ENCODE data around the gene ARMH4.

ARMH4 gene

DNA sequence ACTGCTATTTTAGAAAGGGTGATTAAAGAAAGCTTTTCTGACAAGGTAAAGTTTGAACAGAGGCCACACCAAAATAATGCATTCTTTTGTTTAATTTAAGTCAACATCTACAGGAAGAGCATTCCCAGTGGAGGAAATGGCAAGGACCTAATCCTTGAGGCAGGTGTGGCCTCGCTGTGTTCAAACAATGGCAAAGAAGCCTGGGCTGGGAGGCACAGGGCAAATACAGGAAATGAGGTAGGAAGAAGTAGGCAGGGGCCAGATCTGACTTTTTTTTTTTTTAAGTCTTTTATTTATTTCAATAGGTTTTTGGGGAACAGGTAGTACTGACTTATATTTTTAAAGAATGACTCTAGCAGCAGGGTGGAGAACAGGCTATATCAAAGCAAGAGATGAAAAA is 53.5 kb downstream of the ARMH4 start:
- no peak for DNase-seq

GRCh38 chr14:58096731-58097130 is 55.3 kb downstream of the ARMH4 start:
- no peak for DNase-seq

DNA sequence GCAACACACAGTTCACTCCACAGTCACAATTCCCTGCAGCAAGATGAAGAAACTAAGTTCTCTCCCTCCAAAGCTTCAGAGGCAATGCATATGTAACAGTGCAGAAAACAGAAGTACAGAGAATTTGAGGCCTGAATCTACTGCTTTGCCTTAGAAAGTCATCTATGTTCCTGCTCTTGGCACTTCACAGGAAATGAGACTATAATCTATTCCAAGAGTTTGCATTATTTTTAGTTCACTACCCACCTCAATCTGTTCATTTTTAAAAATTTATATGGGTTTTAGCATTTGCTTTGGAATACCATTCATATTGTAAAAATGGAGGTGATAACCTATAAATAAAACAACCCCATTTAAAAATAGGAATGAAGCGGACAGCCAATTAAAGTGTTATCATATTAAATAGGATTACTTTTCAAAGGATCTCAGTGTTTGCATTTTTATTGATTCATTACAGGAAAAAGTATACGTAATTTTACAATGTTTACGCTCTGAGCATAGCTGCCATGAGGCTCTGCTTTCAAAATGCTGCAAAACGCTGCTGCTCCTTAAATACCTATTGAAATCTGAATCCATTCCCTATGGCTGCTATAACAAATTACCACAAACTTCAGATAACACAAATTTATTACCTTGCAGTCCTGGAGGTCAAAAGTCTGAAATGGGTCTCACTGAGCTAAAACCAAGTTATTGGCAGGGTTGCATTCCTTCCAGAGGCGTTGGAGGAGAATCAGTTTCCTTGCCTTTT is 60.0 kb downstream of the ARMH4 start:
- no peak for DNase-seq

GRCh38 chr14:58089612-58090011 is 62.4 kb downstream of the ARMH4 start:
- no peak for DNase-seq

DNA sequence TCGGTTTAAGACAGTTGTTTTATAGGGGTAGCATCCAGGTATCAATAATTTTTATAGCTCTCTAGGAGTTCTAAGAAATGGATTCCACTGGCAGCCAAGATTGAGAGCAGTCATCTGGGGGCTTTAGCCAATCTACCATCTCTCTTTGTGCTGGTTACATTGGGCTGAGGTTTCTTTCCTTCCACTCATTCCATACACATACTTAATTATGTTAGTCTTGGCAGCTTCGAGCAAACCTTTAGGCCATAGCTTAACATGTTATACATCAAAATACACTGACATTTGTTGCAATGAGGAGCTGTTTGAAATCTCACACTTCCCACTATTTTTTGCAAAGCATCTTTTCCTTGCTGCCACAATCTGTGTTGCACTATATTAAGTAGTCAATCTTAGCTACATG is 63.1 kb downstream of the ARMH4 start:
- no peak for DNase-seq

DNA sequence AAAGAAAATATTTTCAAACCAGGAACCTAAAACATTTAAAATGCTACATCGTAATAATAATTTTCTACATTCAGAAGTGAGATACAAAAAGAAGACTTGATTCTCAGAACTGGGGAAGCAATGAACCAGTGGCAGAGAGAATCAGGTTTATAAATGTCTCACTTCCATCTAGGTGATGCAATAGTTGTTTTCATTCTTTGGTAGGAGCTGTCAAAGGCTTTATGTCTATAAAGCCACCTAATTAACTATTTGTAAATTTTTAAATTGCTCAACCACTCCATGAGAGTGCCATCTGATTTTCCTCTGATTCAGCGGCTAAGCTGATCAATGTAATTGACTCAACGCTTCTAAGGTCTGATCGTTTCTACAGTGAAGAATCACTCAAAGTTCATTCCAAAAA is 66.1 kb downstream of the ARMH4 start:
- DNase-seq = no peak

- DNase-seq = no peak
These were observed 69.4 kb downstream of the ARMH4 start for GRCh38 chr14:58082491-58083098.

- DNase-seq = no peak
These were observed 70.0 kb downstream of the ARMH4 start for GRCh38 chr14:58082011-58082410.

GRCh38 chr14:58078471-58078870 is 73.5 kb downstream of the ARMH4 start:
- DNase-seq = no peak

GRCh38 chr14:58078068-58078467 is 73.9 kb downstream of the ARMH4 start:
- DNase-seq = no peak

DNA sequence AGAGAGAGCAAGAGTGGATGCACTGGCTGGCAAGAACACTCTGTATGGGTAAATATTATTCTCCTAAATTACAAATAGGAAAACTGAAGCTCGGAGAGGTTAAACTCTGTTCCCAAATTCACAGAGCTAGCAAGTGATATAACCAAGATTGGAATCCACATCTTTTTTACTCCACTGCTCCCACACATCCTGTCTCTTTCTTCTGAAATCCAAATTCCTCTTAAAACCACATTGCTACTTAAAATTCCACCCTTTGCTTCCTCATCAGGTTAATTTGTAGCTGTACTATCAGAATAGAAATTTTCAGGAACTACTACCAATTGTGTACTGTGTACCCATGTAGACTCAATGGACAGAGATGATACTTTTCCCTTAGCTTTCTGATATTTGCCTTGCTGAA is 74.4 kb downstream of the ARMH4 start:
- DNase-seq = no peak

GRCh38 chr14:58073516-58073915 is 78.5 kb downstream of the ARMH4 start:
- no peak for DNase-seq

- DNase-seq = peak; percentile 28 to 49
These were observed 79.5 kb downstream of the ARMH4 start for GRCh38 chr14:58072288-58073071.

DNA sequence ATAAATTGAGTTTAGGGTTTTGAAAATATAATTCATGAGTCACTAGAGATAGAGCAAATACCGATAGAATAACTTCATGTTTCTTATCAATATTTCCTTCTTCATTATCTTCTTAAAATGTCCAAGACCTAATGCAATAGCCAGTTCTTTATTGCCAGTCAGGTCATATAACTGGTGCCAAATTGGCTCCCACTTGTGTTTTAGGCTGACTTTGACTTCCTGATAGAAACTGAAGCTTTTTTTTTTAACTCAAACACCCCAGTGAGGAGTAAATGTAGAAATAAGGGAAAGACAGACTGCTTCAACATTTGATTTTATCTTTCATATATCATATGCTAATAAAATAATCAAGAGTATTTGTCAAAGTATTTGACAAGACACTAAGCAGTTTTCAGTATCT is 80.7 kb downstream of the ARMH4 start:
- DNase-seq = no peak

GRCh38 chr14:58068306-58068705 is 83.7 kb downstream of the ARMH4 start:
- DNase-seq = no peak

DNA sequence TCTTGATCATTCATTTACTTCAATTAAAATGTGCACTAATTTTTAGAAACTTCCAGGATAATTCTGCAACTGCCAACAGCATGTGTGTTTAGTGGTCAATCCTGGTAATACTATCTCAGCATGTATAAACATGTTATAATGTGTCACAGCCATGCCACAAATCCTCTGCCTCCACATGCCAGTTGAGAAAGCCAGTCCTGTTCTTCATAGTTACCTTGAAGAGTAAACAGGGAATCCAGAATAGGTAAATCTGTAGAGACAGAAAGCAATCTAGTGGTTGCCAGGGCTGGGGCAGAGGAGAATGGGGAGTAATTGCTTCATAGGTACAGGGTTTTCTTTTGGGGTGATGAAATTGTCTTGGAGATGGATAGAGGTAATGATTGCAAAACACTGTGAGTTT is 85.9 kb downstream of the ARMH4 start:
- DNase-seq = no peak

DNA sequence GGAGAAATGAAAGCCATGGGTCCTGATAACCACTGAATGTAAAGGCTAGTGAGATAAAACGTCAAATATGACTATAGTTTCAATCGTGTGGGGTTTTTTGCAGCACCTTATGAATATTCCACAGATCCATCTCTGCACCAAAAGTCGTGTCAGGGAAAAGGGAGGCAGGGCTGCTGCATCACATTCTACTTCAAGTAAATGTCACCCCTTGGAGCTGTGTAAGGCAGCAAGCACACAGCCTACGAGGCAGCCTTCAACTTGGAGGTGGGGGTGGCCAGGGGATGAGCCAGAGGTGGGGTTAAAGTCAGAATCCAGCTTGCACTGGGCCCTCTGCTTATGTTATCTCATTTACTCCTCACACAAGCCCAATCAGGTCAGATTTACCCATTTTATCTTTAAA is 90.4 kb downstream of the ARMH4 start:
- DNase-seq = no peak

DNA sequence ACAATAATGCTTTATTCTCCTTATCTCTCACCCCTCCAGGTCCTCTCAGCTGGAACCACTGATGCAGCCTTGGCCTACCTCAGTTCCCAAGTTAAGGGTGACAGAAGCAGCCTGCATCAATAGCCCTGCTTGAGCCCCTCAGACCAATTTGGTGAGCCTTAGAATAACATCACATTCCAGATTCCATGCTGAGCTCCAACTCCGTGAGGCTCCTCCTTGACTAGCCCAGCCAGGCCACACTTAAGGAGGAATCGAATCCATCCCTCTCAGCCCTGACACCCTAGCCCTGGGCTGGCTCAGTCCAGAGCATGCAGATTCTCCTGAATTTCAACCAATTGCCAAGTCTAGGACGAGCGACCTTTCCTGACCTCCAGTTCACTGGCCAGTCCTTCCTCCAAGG is 91.1 kb downstream of the ARMH4 start:
- DNase-seq = no peak

GRCh38 chr14:58060077-58060476 is 91.9 kb downstream of the ARMH4 start:
- DNase-seq = no peak

GRCh38 chr14:58059126-58059525 is 92.9 kb downstream of the ARMH4 start:
- DNase-seq = no peak

GRCh38 chr14:58055497-58056010 is 96.5 kb downstream of the ARMH4 start:
- no peak for DNase-seq

- DNase-seq = no peak
These were observed 97.9 kb downstream of the ARMH4 start for GRCh38 chr14:58054100-58054499.

DNA sequence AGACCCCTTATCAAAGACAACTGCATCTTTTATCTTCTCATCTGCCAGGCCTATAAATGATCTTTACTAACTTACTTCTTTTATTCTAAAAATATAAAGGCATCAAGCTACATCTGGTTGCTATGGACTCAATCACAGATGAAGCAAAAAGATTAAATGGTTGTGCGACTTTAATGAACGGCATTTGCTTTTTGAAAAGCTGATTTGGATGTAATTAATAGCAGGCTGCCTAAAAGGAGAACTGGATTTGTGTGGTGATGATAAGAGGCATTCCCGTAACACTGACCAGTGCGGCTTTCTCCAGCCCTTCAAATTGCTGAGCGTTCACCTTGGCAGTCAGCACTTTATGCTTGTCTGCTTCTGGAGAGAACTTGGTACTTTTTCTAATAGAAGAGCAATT is 103.8 kb downstream of the ARMH4 start:
- no peak for DNase-seq

GRCh38 chr14:58027904-58028303 is 124.1 kb downstream of the ARMH4 start:
- DNase-seq = no peak

Data from CD4-positive, alpha-beta T cell treated with Interleukin-4 for 1 hour (primary cell).